HepG2 (cell line): ENCODE results near the gene RNPEPL1.

Source experiments
- GFI1 ChIP-seq: sonication (generic); formaldehyde crosslinking; IDR thresholded peaks from 2 replicates; pipeline ENCODE4 v1.5.0; 2020; ENCODE audit warnings: missing genetic modification reagents, mild to moderate bottlenecking, borderline replicate concordance
- ZNF337 ChIP-seq: sonication (generic); formaldehyde crosslinking; IDR thresholded peaks from 2 replicates; pipeline ENCODE4 v1.5.1; 2020; ENCODE audit warnings: missing genetic modification reagents, low read depth, mild to moderate bottlenecking, borderline replicate concordance
- TF ChIP-seq, protein P1 (sequence below): sonication (generic); formaldehyde crosslinking; IDR thresholded peaks from 2 replicates; pipeline ENCODE4 v1.4.0; 2020; ENCODE audit warnings: mild to moderate bottlenecking, missing genetic modification reagents

- TF ChIP-seq ZNF337: no peak
- TF ChIP-seq, protein P1, sequence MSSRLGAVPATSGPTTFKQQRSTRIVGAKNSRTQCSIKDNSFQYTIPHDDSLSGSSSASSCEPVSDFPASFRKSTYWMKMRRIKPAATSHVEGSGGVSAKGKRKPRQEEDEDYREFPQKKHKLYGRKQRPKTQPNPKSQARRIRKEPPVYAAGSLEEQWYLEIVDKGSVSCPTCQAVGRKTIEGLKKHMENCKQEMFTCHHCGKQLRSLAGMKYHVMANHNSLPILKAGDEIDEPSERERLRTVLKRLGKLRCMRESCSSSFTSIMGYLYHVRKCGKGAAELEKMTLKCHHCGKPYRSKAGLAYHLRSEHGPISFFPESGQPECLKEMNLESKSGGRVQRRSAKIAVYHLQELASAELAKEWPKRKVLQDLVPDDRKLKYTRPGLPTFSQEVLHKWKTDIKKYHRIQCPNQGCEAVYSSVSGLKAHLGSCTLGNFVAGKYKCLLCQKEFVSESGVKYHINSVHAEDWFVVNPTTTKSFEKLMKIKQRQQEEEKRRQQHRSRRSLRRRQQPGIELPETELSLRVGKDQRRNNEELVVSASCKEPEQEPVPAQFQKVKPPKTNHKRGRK (CRISPR knock-in tag): no peak
- no peak for TF ChIP-seq GFI1 (CRISPR knock-in tag)
Measured at GRCh38 chr2:240598311-240598911, 30.1 kb downstream of the RNPEPL1 start.
